Activated CD4-positive, alpha-beta T cell treated with anti-CD3 and anti-CD28 coated beads, Interleukin-2, amount 50 U/mL, for 4 hours (primary cell): ENCODE results near the gene METTL3.
A peak's percentile ranks its signal among the peaks of the same experiment; 100 is the strongest.

Experiments used
- DNase-seq, 2 experiments: peaks; one replicate each; pipeline ENCODE4 v3.0.0-alpha.2; 2020

Gene METTL3

DNA sequence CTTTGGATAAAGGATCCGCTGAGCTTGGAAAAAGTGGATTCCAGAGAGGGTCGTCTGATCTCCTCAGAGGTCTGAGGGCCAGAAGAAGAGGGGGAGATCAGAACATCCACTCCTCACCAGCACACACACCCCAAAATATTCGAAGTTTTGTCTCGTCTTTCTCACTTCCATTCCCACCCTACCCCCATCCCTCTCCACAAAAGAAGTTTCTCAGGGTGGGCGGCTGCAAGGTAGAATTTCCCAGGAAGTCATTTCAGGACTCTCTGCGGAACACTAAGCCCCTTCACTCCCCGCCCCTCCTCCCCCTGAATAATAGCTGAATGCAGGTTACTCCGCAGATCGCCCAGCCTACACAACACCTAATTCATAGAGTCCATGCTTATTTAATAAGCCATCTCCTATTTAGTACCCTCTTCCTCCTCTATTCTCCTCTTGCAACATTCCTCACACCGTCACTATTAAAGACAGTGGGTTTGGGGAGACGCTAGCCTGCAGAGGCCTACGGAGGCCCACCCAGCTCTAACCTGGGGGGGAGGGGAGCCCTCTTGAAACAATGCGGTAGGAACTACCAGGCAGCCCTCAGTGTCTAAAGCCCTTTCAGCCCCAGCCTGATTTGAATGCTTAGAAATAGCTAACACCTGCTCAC lies 15.7 kb upstream of the METTL3 start:
- no peak for DNase-seq

DNA sequence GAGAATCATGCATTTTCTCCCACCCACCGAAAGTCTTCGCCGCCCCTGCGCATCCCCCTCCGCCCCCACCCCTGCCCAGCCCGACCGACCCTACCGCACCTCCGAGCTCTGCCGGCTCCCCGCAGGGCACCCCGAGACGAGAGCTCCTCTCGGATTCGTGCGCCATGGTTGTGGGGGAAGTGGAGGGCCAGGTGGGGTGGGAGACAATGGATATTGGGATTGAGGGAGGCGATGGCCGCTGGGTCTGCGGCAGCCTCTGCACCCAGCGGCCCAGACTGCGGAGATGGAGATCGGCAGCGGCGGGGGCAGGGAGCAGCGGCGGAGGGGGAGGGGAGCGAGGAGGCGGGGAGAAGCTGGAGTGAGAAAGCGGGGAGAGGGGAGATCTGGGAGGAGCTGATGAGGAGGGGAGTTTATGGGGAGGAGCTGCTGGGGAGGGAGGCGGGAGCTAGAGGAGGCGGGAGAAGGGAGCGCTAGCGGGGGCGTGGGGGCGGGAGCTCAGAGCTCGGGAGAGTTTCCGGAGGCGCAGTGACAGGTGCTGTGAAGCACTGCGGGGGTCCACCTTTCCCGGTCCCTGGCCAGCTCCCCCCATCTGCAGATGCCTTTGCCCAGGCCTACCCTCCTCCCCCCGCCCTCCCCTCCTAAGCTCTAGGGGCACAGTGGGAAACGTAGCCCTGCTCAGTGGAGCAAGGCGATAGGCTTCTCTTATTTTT lies 15.0 kb upstream of the METTL3 start, which contains the start of gene SALL2:
TSS of gene SALL2 (minus strand) at position 385 of the 710 bp plus-strand sequence. CDS start at position 166, 219 bp downstream.
- DNase-seq = peak; percentile 63 to 64

DNA sequence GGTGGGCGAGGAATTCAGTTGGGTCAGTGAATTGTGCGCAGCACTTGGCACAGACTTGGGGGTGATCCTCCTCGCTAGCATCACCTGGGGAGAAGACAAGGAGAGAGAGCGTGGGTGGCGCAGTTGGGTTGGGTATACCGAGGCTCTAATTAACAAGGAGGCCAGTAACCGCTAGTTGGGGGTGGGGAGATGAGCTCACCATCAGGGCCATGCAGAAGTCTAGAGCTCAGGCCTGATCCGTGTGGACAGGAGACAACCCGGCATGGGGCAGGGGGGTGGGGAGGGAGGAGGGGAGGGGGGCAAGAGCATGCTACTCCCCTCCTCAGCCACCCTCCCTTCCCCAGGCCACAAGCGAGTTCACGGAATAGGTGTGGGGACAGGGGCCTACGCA lies 14.4 kb upstream of the METTL3 start:
- DNase-seq = no peak

DNA sequence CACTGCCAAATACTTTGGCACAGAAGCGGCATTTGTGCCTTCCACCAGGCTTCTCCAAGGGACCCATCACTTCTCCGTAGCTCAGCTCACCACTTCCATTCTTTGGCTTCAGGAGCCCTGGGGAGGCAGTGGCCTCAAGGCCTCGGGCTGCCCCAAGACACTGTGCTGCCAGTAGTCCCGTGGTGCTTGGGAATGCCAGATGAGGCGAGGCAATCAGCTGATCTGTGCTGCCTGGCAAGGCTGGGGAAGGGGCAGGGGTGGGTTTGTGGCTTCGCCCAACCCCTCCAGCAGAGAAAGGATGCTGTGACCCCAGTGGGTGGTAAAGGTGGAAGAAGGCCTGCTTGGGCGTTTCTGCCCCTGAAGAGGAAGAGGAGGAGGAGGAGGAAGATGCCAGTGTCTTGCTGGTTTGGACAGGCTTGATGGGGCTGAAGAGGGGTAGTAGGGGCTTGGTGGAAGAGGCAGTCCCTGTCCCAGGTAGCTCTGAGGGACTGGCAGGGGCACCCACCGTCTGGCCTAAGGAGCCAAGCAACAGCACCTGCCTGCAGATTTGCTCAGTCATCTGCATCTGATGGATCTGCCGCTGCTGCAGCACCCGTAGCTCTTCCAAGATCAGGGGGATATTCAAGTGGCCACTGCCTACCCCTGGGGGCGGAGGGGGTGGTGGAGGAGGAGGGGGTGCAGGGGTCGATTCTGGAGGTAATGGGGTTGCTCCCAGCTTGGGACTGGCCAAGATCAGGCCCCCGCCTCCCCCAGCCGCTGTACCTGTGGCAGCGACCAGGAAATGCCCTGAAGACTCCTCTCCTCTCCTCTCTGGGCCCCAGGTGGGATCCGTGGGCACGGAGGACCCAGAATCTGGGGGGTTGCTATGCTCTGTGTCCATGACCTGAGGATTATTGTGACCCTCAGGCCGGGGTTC lies 13.7 kb upstream of the METTL3 start:
- no peak for DNase-seq

DNA sequence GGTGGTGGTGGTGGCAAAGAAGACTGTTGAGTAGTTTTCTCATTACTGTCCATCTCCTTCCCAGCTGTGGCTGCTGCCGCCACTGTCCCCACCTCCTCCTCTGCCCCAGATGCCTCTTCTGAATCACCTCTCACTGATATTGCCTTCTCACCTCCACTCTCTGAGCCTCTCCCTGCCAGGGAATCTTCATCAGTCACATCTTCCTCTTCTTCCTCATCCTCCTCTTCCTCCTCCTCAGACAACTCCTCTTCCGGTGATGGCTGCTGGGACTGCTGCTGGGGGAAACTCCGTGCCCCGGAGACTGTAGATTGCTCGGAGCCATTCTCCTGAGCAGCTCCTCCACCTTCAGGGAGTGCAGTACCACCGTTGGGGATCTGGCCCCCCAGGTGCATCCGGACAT lies 12.1 kb upstream of the METTL3 start:
- no peak for DNase-seq

DNA sequence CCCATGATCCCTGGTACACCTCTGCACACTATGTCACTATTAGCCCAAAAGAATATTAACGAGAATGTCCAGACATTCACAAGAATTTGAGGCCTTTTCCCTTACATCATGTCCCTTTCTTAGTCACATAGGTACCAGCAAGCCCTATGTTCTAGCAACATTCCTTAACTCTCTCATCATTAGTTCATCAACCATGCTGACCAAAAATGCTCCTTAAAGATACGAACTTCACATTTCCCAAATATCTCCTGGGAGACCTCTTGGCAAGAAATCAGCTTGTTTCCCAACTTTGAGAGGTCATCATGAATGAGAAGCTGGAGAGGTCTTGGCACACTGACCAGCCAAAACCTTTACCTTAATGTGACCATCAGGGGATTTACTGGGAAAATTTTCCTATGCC lies 10.4 kb upstream of the METTL3 start:
- no peak for DNase-seq

DNA sequence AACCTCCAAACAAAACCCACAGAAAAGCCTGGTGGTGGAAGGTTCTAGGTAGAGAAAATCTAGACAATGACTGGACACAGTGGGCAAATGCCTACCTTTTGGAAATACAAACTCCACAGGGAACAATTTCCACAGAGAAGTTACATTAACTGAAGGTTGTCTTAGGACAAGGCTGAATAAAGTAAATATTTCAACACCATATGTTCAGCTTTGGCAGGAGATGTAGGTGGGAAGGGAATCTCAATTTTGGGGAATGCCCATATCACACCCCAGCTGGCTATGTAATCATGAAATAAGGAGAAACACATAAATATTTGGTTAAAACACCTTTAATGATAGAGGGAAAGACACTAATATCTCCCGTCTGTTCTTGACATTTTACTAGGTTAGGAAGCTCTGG lies 9.6 kb upstream of the METTL3 start:
- no peak for DNase-seq

DNA sequence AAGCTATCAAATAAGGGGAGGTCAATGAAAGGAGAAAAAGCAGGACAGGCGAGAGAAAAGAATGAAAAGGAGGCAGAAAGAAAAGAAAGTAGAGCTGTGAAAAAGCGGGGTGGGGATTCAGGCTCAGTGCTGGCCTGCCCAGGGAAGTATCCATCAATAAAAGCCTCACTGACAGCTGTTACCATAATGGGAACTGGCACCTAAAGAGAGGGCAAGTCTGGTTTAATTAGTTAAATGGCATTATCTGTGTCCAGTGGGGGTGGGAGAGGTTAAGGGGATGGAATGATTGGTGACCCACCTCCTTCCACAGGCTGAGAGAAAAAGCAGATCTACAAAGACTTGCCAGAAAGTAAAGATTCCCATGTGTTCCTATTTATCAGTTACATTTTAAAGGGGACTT lies 7.6 kb upstream of the METTL3 start:
- DNase-seq = no peak

DNA sequence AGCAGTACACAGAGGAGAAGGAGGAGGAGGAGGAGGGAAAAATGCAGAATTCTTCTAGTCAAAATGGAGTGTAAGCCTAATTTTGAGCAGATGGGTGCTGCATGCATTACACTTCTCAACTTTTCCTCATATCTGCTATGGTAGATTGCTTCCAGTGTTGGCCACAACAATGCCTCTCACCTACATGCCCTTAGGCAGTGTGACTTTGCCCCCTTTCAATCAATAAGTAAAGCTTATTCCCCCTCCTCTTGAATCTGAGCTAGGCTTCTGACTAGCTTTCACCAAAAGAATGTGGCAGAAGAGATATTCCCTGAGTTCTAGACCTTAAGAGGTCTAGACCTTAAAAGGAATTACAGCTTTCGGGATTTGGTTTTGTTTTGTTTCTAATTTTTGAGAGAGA lies 3.2 kb upstream of the METTL3 start:
- DNase-seq = no peak

DNA sequence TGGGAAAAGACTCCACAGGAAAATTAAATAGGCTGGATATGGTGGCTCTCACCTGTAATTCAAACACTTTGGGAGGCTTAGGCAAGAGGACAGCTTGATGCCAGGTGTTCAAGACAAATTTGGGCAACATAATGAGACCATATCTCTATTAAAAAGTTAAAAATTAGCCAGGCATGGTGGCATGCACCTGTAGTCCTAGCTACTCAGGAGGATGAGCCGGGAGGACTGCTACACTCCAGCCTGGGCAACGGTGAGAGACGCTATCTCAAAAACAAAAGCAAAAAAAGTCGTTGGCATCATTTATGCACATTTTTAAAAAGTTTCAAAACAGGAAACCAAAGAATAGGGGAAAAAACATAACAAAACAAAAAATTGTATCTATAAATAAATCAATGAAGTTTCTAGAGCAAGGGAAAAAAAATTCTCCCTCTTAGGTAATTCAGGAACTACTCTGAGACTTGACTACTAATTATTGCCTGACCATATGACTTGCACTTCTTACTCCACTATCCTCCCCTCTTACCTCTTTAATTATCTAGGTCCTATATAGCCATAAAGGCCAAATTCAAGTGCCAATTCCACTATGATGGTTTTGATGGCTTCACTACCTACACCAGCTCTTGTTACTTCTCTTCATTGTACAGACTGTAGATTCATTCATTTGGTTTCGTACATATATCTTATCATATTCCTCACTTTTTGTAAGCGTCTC lies 1.6 kb downstream of the METTL3 start:
- DNase-seq = no peak

DNA sequence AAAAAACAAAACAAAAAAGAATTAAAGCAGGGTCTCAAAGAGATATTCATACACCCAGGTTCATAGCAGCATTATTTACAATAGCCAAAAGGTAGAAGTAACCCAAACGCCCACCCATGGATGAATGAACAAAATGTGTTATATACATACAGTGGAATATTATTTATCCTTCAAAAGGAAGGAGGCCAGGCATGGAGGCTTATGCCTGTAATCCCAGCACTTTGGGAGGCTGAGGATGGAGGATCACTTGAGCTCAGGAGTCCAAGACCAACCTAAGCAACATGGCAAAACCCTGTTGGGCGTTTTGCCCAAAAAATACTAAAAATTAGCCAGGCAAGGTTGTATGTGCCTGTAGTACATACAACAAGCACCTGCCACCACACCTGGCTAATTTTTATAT lies 4.6 kb downstream of the METTL3 start:
- DNase-seq = no peak

DNA sequence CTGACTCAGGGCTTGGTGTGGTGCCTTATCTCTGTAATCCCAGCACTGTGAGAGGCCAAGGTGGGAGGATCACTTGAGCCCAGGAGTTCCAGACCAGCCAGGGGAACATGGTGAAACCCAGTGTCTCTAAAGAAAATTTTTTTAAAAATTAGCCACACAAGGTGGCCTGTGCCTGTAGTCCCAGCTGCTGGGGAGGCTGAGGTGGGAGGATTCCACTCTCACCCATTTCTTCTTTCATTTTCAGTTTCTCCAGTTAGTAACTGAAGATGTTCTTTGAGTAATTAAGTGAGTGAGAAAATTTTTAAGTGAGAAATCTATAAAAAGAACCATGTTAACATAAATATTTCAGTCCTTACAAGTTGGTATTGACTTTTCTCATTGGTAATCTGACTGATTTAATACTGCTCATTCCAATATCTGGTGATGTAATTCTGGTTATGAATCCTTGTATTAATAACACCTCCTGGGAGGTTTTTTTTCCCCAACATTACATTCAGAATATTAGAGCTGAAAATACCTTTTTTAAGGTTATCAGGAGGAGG lies 6.1 kb downstream of the METTL3 start:
- DNase-seq = peak in 1 of 2 experiments; percentile 7

DNA sequence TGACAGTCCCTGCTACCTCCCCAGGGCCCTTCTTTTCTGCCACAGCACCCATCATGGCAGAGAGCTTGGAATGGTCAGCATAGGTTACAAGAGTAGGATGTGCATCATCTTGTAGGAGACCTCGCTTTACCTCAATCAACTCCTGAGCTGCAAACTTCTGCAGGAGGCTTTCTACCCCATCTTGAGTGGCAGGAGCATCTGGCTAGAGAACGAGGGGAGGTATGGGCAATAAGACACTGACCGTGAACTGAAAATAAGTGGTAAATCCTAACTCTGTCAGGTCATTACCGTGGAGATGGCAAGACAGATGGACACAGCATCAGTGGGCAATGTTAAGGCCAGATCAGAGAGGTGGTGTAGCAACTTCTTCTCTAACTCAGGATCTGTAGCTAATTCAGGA lies 7.8 kb downstream of the METTL3 start:
- no peak for DNase-seq

DNA sequence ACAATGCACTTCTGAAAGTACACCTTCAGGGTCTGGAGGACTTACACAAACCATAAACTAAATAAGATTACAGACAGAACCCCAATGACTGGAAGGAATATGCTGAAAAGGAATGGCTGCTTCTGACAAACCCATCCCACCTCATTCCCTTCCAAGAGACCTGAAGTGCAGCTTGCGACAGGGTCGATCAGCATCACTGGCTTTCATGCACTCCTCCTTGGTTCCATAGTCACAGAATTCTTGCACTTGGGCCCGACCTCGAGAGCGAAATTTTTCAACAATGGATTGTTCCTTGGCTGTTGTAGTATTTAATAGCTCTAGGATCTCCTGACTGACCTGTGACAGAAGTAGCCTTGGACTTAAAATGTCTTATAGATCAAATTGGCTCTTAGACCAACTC lies 9.6 kb downstream of the METTL3 start:
- no peak for DNase-seq

DNA sequence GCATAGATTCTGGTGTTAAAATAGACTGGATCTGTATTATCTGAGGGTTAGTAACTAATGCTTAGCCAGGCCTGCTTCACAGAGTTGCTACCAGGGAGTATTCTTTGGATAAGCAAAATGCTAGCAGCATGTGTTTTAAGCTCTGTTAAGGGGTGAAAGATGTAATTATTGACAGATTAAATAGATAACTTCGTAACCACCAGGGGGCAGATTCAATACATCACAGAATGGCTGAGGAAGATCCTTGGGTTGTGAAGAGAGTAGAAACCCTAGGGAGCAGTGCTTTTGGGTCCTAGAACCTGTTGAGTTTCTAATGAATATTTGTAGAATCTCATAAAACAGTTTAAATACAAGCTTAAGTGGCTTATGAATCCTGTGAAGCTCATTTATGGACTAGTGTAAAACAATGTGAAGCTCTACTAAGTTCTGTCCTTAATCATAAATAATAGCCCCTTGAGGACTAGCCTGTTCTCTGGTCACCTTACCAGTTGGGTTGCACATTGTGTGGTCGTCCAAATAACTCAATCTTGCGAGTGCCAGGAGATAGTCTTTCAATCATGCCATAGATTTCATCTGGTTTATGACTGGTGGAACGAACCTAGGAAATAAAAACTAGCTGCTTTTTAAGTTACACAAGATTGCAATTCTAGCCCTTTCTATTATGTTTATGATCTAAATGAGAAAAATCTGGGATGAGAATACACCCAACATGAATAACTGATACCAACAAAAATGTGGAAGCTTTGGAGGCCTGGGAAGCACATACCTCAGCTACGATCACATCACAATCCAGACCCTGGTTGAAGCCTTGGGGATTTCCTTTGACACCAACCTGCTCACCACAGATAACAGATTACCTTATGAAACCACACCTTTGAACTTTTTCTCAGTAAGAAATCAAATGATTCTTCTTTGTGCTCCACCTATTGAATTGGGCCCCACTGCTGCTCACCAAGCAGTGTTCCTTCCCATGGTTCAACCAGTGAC lies 12.3 kb downstream of the METTL3 start:
- DNase-seq = no peak

DNA sequence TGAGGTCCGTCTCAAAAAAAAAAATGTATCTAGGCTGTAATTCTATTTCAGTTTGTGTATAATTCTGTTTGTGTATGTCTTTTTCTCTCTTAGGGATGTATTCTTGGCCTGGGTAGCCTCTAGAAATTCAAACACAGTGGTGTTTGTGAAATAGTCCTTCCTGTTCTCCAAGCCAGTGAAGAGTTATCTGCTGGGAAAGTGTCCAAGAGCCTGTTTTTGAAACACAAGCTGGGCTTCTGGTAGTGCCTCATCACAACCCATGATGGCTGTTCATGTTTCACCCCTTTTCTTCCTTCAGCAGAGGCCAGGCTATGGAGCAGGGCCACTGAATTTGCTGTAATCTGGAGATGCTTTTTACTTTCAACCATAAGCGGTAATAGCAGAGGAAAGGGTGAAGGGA lies 14.7 kb downstream of the METTL3 start:
- no peak for DNase-seq

DNA sequence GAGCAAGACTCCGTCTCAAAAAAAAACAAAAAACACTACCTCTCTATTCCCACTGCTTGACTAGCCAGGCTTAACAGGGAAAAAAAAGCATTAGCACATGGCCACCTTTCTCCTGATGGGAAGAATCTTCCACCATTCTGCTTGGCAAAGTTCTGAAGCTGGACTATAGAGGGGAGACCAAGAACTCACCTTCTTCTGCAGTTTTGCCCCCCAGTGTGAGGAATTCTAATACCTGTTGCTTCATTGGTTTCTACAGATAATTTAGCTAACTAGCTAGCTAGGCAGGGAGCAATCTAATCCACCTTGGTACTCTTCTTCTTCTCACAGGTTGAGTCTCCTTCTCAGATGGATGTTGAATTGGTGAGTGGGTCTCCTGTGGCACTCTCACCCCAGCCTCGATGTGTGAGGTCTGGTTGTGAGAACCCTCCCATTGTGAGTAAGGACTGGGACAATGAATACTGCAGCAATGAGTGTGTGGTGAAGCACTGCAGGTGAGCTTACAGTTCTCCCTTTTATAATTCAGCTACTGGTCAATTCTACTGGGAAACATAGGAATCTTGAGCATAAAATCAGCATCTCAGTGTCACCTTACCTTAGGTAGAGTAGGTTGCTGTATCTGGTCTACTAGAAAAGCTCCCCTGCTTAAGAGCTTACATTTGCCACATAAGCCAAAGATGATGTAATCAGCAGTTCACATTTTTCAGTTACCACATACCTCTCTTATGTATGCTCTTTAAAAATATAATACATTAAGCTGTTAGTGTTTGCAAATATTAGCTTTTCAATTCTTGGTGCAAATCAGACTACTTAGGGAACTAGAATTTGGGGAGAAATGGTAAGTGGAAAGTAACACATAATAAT lies 16.0 kb downstream of the METTL3 start:
- DNase-seq = no peak

DNA sequence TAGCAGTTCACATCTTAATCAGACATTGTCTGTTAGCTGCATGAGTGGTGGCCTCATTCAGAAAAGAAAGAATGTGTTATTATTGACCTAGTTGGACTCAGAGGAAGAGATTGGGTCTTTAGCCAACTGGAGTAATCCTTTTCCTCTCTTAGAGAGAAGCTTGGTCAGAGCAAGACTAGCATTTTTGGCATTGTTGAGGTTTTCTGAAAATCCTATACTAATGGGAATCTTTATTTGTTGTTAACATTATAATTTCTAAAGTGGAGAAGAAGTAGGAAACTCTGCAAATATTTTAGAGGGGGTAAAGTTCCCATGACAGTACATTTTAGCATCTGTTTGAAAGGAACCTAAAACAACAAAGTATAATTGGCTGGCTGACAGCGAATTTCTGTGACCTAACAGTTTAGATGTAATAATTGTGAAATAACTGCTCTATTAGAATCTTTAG lies 24.5 kb downstream of the METTL3 start:
- no peak for DNase-seq

DNA sequence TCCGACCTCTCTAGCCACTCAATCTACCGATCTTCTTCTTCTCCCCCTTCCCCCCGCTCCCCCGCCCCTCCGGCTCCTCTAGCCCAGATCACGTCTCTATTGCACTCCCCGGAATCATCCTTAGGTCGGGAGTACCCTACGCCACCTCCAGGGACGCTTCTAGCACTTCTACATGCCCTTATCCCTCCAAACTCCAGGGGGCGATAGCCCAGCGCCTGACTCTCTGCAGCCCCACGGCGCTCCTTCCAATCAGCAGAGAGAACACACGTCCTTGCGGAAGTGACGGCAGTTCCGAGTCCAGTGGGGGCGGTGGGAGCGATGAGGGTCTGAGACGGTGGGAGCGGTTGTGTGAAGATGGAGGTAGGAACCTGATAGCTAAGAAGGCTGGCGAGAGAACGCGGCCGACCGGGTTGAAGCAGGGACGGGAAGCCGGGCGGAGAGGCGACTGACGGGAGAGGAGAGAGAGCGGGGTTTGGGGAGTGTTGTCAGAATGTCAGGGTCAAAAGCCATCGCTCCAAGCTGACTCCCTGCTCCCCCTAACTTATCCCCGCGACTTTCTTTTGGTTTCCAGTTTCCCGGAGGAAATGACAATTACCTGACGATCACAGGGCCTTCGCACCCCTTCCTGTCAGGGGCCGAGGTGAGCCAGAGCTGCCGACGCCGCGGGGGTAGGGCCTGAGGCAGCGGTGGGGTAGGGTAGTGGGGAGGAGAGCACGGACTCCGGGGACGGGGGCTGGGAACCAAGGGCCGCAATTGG lies 34.0 kb downstream of the METTL3 start, which contains the start of the genes RAB2B and TOX4:
TSS of gene RAB2B (minus strand) at position 35 of the 757 bp plus-strand sequence. CDS start 87 bp downstream, outside the sequence.
TSS of gene TOX4 (plus strand) at position 271 of the 757 bp plus-strand sequence. CDS start at position 355, 84 bp downstream.
- DNase-seq = peak; percentile 92 to 94
